Measurements from ENCODE around the gene SLC11A2. TPM values are rescaled to one million over a fixed set of nuclear protein-coding genes. Genes with fewer than 3 reads are reported as not detected.

Gene SLC11A2
- polyA plus RNA-seq, 3 donors = 11.7 to 69.0 (median 14.9) TPM

GRCh38 chr12:50953047-50953446, 73.1 kb downstream of the SLC11A2 start:
- intact Hi-C loops (cut with micrococcal nuclease) = no loop called here
- H3K36me3 Mint-ChIP-seq = peaks cover 0 to 3% of the 10 kb centered on the region in 2 donors
- H3K27ac Mint-ChIP-seq = no peak overlapping the region

GRCh38 chr12:50952510-50952909, 73.7 kb downstream of the SLC11A2 start, which contains the start of gene HIGD1C:
Gene HIGD1C, plus strand, starts transcription at chr12:50952544. Its CDS starts 1,455 bp downstream, at chr12:50953999.
- Mint-ChIP-seq H3K36me3 (peaks cover 0 to 3% of the 10 kb centered on the region in 2 donors), H3K4me1 (peaks cover 10% of the 10 kb centered on the region), H3K4me3 (no peak within 1 kb of the TSS), H3K27me3 (ENCODE audit: low read depth in 3 of 3) (peaks cover 0 to 1% (median 0%) of the 10 kb centered on the region in 3 donors), H3K9me3 (peaks cover 0 to 3% (median 0%) of the 10 kb centered on the region in 7 donors), H3K27ac (peak within 1 kb of the TSS in 2 of 7 donors; percentile 25 to 48)
- Histone ChIP-seq H3K9ac (ENCODE audit: insufficient read depth, low read length, poor library complexity, severe bottlenecking) (no peak within 1 kb of the TSS), H3K27ac (ENCODE audit: low read depth in 1 of 2, low read length in 2 of 2) (no peak within 1 kb of the TSS), H3K36me3 (replicated peaks in 1 of 2; ENCODE audit: control insufficient read depth in 1 of 2, insufficient read depth in 2 of 2, low read length in 2 of 2) (no peaks in the 10 kb centered on the region), H2AFZ (ENCODE audit: insufficient read depth, low read depth, low read length, poor library complexity, severe bottlenecking) (no peak within 1 kb of the TSS), H3K9me3 (replicated peaks in 1 of 2; ENCODE audit: control insufficient read depth in 1 of 2, insufficient read depth in 1 of 2, low read length in 2 of 2) (no peaks in the 10 kb centered on the region), H3K79me2 (ENCODE audit: insufficient read depth, low read length) (no peaks in the 10 kb centered on the region), H4K20me1 (ENCODE audit: insufficient read depth, low read length) (no peaks in the 10 kb centered on the region), H3K4me3 (replicated peaks in 1 of 3; ENCODE audit: low read depth in 2 of 3, low read length in 3 of 3) (no peak within 1 kb of the TSS), H3K4me1 (ENCODE audit: control insufficient read depth in 1 of 2, insufficient read depth in 2 of 2, low read length in 2 of 2) (peaks cover 4 to 10% of the 10 kb centered on the region in 2 donors), H3K27me3 (ENCODE audit: control insufficient read depth in 2 of 2, insufficient read depth in 2 of 2, low read length in 2 of 2) (no peaks in the 10 kb centered on the region), H3K4me2 (replicated peaks; ENCODE audit: extremely low read depth, low read length, poor library complexity, severe bottlenecking) (no peak within 1 kb of the TSS)
- no peak for TF ChIP-seq CTCF (IDR thresholded peaks at IDR 0.05)
- WGBS (ENCODE audit: insufficient coverage) = 98% methylated on average over 19 of the region's 19 CpGs
- DNase-seq = no peak
- intact Hi-C loops (cut with micrococcal nuclease) = no loop called here

More at GRCh38 chr12:50953047-50953446, 73.1 kb downstream of the SLC11A2 start:
- Histone ChIP-seq H2AFZ (ENCODE audit: insufficient read depth, low read depth, low read length, poor library complexity, severe bottlenecking) (no peak overlapping the region), H3K4me2 (replicated peaks; ENCODE audit: extremely low read depth, low read length, poor library complexity, severe bottlenecking) (no peak overlapping the region), H3K9ac (ENCODE audit: insufficient read depth, low read length, poor library complexity, severe bottlenecking) (no peak overlapping the region), H3K4me1 (ENCODE audit: control insufficient read depth in 1 of 2, insufficient read depth in 2 of 2, low read length in 2 of 2) (peaks cover 4 to 10% of the 10 kb centered on the region in 2 donors), H4K20me1 (ENCODE audit: insufficient read depth, low read length) (no peaks in the 10 kb centered on the region), H3K36me3 (replicated peaks in 1 of 2; ENCODE audit: control insufficient read depth in 1 of 2, insufficient read depth in 2 of 2, low read length in 2 of 2) (no peaks in the 10 kb centered on the region), H3K9me3 (replicated peaks in 1 of 2; ENCODE audit: control insufficient read depth in 1 of 2, insufficient read depth in 1 of 2, low read length in 2 of 2) (no peaks in the 10 kb centered on the region), H3K4me3 (replicated peaks in 1 of 3; ENCODE audit: low read depth in 2 of 3, low read length in 3 of 3) (no peak overlapping the region), H3K27ac (ENCODE audit: low read depth in 1 of 2, low read length in 2 of 2) (no peak overlapping the region), H3K27me3 (ENCODE audit: control insufficient read depth in 2 of 2, insufficient read depth in 2 of 2, low read length in 2 of 2) (no peaks in the 10 kb centered on the region), H3K79me2 (ENCODE audit: insufficient read depth, low read length) (no peaks in the 10 kb centered on the region)
- Mint-ChIP-seq H3K4me1 (peaks cover 10% of the 10 kb centered on the region), H3K4me3 (no peak overlapping the region), H3K9me3 (peaks cover 0 to 3% (median 0%) of the 10 kb centered on the region in 7 donors), H3K27me3 (ENCODE audit: low read depth in 3 of 3) (peaks cover 0 to 1% (median 0%) of the 10 kb centered on the region in 3 donors)
- no peak for DNase-seq
- TF ChIP-seq CTCF (IDR thresholded peaks at IDR 0.05) = no peak
- WGBS (ENCODE audit: insufficient coverage) = 96% methylated on average over 5 of the region's 7 CpGs
